GM10266 (cell line): ENCODE data around the gene IL17D.
"Not testable (repeated sequence)": the region's sequence is repeated elsewhere in the genome, so short reads cannot be mapped to it uniquely, and the experiment has no call there.

Experiments
- DNase-seq: peaks from one replicate; pipeline ENCODE4 v3.0.0; 2012; ENCODE audit errors: extremely low spot score
- TF ChIP-seq, protein P1 (sequence below): IDR thresholded peaks from 2 replicates; pipeline ENCODE4 v1.5.1; 2012; ENCODE audit warnings: mild to moderate bottlenecking, low read depth; ENCODE audit not compliant: control insufficient read depth, insufficient read depth; ENCODE audit errors: missing control alignments

Gene IL17D

DNA sequence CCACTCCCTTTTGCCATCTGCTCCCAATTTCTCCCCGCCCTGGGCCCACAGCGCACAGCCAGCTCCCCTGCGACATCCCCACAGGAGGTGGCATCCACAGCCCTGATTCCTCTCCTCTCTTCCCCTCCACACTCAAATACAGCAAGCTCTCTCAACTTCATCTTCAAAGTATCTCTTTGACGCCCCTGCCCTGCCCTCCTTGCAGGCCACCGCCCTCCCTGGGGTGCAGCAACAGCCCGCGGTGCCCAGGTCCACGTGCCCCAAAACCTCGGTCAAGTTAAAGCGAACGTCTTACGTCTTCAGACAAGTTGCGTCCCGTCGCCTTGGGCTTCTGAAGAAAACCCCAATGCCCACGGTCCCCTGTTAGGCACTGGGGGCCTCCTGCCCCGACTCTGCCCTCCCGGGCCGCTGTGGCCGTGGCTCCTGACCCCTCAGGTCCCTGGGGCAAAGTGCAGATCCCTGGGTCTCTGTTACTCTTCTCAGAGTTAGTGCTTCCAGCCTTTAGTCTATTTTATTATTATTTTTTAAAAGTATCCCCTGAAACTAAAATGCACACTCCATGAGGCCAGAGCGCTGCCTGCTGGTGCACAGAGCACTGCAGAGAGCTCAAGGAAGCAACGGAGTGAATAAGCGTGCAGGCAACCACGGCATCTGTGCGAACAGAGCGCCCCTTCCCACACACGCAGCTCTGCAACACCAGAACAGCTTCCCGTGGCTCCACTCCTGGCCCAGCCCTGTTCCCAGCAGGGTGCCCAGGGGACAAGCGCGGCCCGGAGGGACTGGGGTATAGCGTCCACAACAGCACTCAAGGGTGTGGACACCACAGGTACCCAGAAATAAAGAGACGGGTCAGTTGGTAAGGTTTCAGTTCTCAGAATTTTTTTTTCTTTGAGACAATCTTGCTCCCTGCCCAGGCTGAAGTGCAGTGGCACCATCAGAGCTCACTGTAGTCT is 26.4 kb downstream of the IL17D start:
- TF ChIP-seq, protein P1, sequence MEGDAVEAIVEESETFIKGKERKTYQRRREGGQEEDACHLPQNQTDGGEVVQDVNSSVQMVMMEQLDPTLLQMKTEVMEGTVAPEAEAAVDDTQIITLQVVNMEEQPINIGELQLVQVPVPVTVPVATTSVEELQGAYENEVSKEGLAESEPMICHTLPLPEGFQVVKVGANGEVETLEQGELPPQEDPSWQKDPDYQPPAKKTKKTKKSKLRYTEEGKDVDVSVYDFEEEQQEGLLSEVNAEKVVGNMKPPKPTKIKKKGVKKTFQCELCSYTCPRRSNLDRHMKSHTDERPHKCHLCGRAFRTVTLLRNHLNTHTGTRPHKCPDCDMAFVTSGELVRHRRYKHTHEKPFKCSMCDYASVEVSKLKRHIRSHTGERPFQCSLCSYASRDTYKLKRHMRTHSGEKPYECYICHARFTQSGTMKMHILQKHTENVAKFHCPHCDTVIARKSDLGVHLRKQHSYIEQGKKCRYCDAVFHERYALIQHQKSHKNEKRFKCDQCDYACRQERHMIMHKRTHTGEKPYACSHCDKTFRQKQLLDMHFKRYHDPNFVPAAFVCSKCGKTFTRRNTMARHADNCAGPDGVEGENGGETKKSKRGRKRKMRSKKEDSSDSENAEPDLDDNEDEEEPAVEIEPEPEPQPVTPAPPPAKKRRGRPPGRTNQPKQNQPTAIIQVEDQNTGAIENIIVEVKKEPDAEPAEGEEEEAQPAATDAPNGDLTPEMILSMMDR, result no peak
- no peak for DNase-seq

DNA sequence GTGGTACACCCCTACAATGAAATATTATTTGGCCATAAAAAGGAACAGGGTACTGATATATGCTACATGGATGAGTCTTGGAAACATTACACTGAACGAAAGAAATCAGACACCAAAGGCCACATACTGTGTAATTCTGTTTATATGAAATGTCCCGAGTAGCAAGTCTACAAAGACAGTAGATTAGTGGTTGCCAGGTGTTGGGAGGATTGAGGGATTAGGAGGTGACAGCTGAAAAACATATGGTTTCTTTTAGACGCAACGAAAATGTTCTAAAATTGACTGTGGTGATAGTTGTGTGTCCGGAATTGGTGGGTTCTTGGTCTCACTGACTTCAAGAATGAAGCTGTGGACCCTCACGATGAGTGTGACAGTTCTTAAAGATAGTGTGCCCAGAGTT is 35.1 kb downstream of the IL17D start:
- DNase-seq, result no peak
- TF ChIP-seq, protein P1, result no peak

DNA sequence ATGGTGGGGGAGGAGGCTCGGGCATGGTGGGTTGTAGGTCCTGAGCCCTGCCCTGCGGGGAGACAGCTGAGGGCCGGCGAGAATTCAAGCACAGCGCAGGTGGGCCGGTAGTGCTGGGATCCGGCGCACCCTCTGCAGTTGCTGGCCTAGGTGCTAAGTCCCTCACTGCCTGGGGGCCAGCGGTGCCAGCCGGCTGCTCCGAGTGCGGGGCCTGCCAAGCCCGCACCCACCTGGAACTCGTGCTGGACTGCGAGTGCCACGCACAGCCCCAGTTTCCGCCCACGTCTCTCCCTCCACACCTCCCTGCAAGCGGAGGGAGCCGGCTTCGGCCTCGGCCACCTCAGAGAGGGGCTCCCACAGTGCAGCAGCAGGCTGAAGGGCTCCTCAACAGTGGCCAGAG is 36.5 kb downstream of the IL17D start:
- TF ChIP-seq, protein P1, result no peak
- DNase-seq, result no peak

DNA sequence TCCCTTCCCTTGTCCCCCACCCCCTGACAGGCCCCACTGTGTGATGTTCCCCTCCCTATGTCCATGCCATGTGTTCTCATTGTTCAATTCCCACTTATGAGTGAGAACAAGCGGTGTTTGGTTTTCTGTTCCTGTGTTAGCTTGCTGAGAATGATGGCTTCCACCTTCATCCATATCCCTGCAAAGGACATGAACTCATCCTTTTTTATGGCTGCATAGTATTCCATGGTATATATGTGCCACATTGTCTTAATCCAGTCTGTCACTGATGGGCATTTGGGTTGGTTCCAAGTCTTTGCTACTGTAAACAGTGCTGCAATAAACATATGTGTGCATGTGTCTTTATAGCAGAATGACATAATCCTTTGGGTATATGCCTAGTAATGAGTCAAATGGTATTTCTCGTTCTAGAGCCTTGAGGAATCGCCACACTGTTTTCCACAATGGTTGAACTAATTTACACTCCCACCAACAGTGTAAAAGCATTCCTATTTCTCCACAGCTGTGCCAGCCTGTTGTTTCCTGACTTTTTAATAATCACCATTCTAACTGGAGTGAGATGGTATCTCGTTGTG is 40.4 kb downstream of the IL17D start:
- DNase-seq, result not testable (repeated sequence)

DNA sequence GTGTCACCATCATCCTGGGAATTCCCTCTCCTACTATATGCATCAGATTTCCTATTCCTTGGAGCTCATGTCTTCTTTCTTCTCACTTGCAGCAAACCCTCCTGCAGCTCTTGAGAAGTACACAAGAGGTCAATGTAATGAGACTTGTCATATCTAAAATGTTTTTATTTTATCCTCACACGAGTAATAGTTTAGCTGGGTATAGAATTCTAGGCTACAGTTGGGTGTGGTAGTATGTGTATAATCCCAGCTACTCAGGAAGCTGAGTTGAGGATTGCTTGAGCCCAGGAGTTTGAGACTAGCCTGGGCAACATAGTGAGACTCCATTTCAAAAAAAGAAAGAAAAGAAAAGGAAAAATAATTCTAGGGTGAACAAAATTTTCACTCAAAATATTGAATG is 45.9 kb downstream of the IL17D start:
- DNase-seq, result no peak
- TF ChIP-seq, protein P1, result no peak

DNA sequence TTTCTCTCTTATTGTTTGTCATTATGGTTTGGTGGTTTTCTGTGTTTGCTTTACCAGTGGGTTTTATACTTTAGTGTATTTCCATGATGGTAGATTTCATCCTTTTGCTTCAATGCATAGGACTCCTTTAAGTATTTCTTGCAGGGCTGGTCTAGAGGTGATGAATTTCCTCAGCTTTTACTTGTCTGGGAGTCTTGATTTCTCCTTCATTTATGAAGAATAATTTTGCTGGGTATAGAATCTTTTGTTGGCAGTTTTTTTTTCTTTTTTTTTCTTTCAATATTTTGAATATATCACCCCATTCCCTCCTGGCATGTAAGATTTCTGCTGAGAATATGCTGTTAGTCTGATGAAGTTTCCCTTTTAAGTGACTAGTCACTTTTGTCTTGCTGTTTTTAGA is 50.5 kb downstream of the IL17D start:
- TF ChIP-seq, protein P1, result no peak
- no peak for DNase-seq

GRCh38 chr13:20760872-20761271 is 57.4 kb downstream of the IL17D start:
- TF ChIP-seq, protein P1, result no peak
- no peak for DNase-seq
